ENCODE results near the gene TMEM88. TPM values are rescaled to one million over a fixed set of nuclear protein-coding genes. Genes with fewer than 3 reads are reported as not detected.

TMEM88 gene
- total and polyA plus RNA-seq, 11 donors: 16.7 to 130 (median 27.8) TPM

GRCh38 chr17:7833011-7833794 is 21.7 kb upstream of the TMEM88 start:
- 50 to 57% (median 52%) methylated on average over 15 to 19 of the region's 19 CpGs for WGBS, 4 donors
- ATAC-seq: no peak
- H3K9me3 ChIP-seq: no peaks in the 10 kb centered on the region
- no peak for DNase-seq
- no peak for TF ChIP-seq CTCF (IDR thresholded peaks at IDR 0.05)
- no peak for TF ChIP-seq POLR2A (IDR thresholded peaks at IDR 0.05)
- H3K27ac ChIP-seq: peak overlapping the region in 11 of 12 donors; percentile 92 to 100 (median 98)
- no peaks in the 10 kb centered on the region for H3K36me3 ChIP-seq
- peak overlapping the region in 11 of 12 donors; percentile 59 to 99 (median 76) for H3K4me3 ChIP-seq
- intact Hi-C loops (cut with DNase I): loop anchor here in 1 of 10 donors (1.0 kb wide), 1 partner anchor 11 kb away; no protein-coding TSS in a partner anchor
- no peaks in the 10 kb centered on the region for H3K27me3 ChIP-seq
- H3K4me1 ChIP-seq: peaks cover 0 to 36% (median 21%) of the 10 kb centered on the region in 12 donors

GRCh38 chr17:7833795-7834541 is 20.9 kb upstream of the TMEM88 start, which contains the start of gene KDM6B:
TSS of gene KDM6B (plus strand) at chr17:7834217. CDS start at chr17:7845555, 11,338 bp downstream.
- H3K9me3 ChIP-seq: no peaks in the 10 kb centered on the region
- H3K36me3 ChIP-seq: no peaks in the 10 kb centered on the region
- peak within 1 kb of the TSS; percentile 86 to 100 (median 98) for H3K27ac ChIP-seq
- no peaks in the 10 kb centered on the region for H3K27me3 ChIP-seq
- H3K4me1 ChIP-seq: peaks cover 0 to 43% (median 27%) of the 10 kb centered on the region in 12 donors
- peak; percentile 94 to 96 (median 95) for DNase-seq
- intact Hi-C loops (cut with DNase I): loop anchor here in 7 of 10 donors (1.0 to 2.0 kb wide), 7 partner anchors 8 to 53 kb away; partner anchors contain the start of gene NAA38 (in 2 of the 7)
- 0 to 1% (median 0%) methylated on average over 25 to 49 of the region's 49 CpGs for WGBS, 4 donors
- TF ChIP-seq POLR2A (IDR thresholded peaks at IDR 0.05) (no peak), CTCF (IDR thresholded peaks at IDR 0.05) (peak in 6 of 12 donors; percentile 6 to 22 (median 10))
- H3K4me3 ChIP-seq: peak within 1 kb of the TSS; percentile 59 to 99 (median 80)
- ATAC-seq: peak; percentile 65 to 82 (median 73)

- peak overlapping the region; percentile 86 to 100 (median 98) for H3K27ac ChIP-seq
- WGBS, 4 donors: 0 to 1% (median 0%) methylated on average over 17 to 20 of the region's 20 CpGs
- no peaks in the 10 kb centered on the region for H3K27me3 ChIP-seq
- no peaks in the 10 kb centered on the region for H3K36me3 ChIP-seq
- H3K4me3 ChIP-seq: peak overlapping the region; percentile 59 to 99 (median 80)
- TF ChIP-seq CTCF (IDR thresholded peaks at IDR 0.05) (no peak), POLR2A (IDR thresholded peaks at IDR 0.05) (no peak)
- DNase-seq (peak; percentile 69 to 81 (median 76)), ATAC-seq (peak; percentile 5 to 36 (median 12))
- no peaks in the 10 kb centered on the region for H3K9me3 ChIP-seq
- H3K4me1 ChIP-seq: peaks cover 0 to 49% (median 29%) of the 10 kb centered on the region in 12 donors
- intact Hi-C loops (cut with DNase I): loop anchor here in 7 of 10 donors (1.0 to 2.0 kb wide), 6 partner anchors 8 to 52 kb away; partner anchors contain the start of gene NAA38 (in 2 of the 7)
These were observed 20.3 kb upstream of the TMEM88 start for GRCh38 chr17:7834542-7834956.

Measured in heart left ventricle (tissue), 16 donors.